Coronary artery (tissue), 2 donors: ENCODE data around the gene HS6ST3.

ENCODE experiments used
- DNase-seq: peaks from one replicate; pipeline ENCODE4 v3.0.0-alpha.2; 2017; ENCODE audit warnings: low spot score
- H3K27ac ChIP-seq, 2 donors: fragments of 200-600 bp; sonication (generic); one replicate each; pipeline ENCODE4 v1.5.1; 2016 to 2019
- H3K4me3 ChIP-seq: fragments of 200-600 bp; sonication (generic); 2 replicates; pipeline ENCODE4 v1.5.1; 2016; ENCODE audit warnings: mild to moderate bottlenecking, moderate library complexity
- TF ChIP-seq, protein P1 (sequence below): fragments of 200-600 bp; sonication (generic); IDR thresholded peaks from one replicate; pipeline ENCODE4 v1.5.1; 2019; ENCODE audit warnings: antibody characterized with exemption

The HS6ST3 gene

DNA sequence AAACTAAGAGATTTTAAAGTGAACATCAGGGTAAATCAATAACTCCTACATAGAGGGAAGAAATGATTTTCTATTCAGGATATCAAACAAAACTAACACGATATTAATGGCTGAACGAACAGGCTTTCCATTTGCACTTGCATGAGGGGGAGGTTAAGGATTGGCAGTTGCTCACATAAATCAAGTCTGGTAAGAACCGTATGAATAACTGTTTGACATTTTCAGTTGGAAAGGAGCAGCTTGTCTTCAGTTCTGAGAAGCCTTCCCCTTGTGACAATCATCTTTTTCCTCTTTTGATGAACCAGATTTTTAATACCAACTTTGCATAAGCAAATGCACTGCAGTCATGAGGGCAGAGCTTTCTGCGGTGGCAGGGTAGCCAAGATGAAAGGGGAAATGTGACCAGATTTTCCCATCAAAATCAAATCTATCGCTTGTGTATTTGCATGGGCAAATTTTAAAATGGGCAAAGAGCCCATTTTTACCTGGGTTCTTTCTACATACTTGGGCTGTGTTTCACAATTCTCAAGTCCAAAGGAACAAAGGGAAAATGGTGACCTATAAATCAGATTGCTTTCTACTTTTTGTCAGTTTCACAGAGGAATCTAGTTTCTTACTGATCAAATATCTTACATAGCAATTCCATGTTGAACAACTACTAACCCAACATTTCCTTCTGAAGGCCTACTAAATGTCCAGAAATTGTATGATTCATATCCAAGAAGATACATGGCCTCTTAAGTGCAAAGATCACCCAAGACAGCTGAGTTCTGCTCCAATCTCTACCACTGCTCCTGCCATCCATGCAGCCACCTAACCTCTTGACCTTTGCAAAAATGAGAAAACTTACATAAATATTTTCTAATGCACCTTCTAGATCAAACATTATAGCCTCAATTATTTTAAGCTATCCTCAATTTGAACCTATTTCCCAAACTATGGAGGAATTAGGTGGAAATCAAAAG is 654.7 kb downstream of the HS6ST3 start:
- H3K4me3 ChIP-seq: no peak overlapping the region
- no peak overlapping the region for H3K27ac ChIP-seq
- DNase-seq: no peak
- TF ChIP-seq, protein P1, sequence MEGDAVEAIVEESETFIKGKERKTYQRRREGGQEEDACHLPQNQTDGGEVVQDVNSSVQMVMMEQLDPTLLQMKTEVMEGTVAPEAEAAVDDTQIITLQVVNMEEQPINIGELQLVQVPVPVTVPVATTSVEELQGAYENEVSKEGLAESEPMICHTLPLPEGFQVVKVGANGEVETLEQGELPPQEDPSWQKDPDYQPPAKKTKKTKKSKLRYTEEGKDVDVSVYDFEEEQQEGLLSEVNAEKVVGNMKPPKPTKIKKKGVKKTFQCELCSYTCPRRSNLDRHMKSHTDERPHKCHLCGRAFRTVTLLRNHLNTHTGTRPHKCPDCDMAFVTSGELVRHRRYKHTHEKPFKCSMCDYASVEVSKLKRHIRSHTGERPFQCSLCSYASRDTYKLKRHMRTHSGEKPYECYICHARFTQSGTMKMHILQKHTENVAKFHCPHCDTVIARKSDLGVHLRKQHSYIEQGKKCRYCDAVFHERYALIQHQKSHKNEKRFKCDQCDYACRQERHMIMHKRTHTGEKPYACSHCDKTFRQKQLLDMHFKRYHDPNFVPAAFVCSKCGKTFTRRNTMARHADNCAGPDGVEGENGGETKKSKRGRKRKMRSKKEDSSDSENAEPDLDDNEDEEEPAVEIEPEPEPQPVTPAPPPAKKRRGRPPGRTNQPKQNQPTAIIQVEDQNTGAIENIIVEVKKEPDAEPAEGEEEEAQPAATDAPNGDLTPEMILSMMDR: no peak

GRCh38 chr13:96746886-96747285 is 657.0 kb downstream of the HS6ST3 start:
- TF ChIP-seq, protein P1: no peak
- no peak for DNase-seq
- no peak overlapping the region for H3K27ac ChIP-seq
- H3K4me3 ChIP-seq: no peak overlapping the region

DNA sequence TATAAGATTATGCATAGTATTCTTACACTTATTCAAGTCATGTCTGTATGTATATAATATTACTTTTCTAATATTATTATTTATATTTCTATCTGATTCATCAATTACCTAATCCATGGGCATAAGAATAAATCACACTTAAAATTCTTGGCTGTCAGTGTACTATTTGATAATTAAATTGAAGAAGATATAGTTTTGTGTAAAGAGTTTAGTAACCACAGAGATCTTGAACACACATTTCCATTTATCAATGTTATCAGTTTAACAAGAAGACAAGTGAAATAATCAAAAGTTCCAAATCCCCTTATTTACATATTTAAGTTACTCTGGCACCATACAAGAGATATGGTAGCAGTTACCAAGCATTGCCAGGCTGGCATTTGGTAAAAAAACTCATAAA is 659.9 kb downstream of the HS6ST3 start:
- no peak for DNase-seq
- TF ChIP-seq, protein P1: no peak
- Histone ChIP-seq H3K4me3 (no peak overlapping the region), H3K27ac (no peak overlapping the region)

DNA sequence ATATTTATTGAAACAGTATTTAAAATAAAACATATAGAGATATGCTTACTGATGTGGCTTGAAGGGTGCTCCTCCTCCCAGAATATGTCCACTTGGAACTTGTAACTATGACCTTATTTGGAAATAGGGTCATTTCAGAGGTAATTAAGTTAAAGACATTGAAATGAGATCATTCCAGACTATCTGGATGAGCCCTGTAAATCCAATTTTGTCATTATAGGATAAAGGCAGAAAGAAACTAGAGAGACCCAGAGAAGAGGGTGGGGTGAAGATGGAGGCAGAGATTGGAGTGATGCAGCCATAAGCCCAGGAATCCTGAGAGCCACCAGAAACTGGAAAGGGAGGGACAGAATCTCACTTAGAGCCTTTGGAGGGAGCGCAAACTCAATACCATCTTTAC is 661.2 kb downstream of the HS6ST3 start:
- TF ChIP-seq, protein P1: no peak
- no peak for DNase-seq
- no peak overlapping the region for H3K27ac ChIP-seq
- H3K4me3 ChIP-seq: no peak overlapping the region

DNA sequence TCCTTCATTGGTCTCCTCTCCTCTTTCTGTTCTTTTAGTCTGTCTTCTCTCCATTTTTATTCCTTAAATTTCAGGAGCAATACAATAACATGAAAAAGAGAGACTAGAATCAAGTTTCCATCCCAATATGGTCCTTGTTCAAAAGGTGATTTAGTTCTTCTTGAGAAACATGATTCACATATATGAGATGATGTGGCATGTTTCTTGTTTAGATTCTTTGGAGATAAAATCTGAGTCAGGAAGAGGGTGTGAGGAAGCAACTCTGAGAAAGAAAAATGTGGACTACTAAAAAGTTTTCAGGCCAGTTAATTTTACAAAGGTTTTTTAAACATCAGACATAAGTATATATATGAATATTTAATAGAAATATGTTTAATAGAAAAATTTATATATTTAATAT is 673.0 kb downstream of the HS6ST3 start:
- TF ChIP-seq, protein P1: no peak
- Histone ChIP-seq H3K4me3 (no peak overlapping the region), H3K27ac (no peak overlapping the region)
- DNase-seq: no peak

GRCh38 chr13:96766306-96766705 is 676.4 kb downstream of the HS6ST3 start:
- Histone ChIP-seq H3K4me3 (no peak overlapping the region), H3K27ac (no peak overlapping the region)
- TF ChIP-seq, protein P1: no peak
- DNase-seq: no peak

GRCh38 chr13:96768524-96768923 is 678.6 kb downstream of the HS6ST3 start:
- no peak for DNase-seq
- TF ChIP-seq, protein P1: no peak
- no peak overlapping the region for H3K4me3 ChIP-seq
- no peak overlapping the region for H3K27ac ChIP-seq
